Measurements from ENCODE around the gene BCDIN3D. TPM values are rescaled to one million over a fixed set of nuclear protein-coding genes. Genes with fewer than 3 reads are reported as not detected.
"Not testable (repeated sequence)": the region's sequence is repeated elsewhere in the genome, so short reads cannot be mapped to it uniquely, and the experiment has no call there.

BCDIN3D gene
- total RNA-seq, 3 donors from 2014 or later (not counting 1 experiment from before 2014, with no cell fraction given) = 4.0 to 6.0 (median 4.4) TPM

- Histone ChIP-seq H3K4me1 (ENCODE audit: control insufficient read depth, insufficient read depth, low read length) (no peaks in the 10 kb centered on the region), H3K4me3 (ENCODE audit: low read length) (no peak overlapping the region), H3K36me3 (ENCODE audit: control insufficient read depth, insufficient read depth, low read length) (no peaks in the 10 kb centered on the region), H3K9me3 (ENCODE audit: control insufficient read depth, insufficient read depth, low read length) (no peaks in the 10 kb centered on the region), H3K27ac (ENCODE audit: low read length) (no peak overlapping the region), H3K27me3 (ENCODE audit: control insufficient read depth, insufficient read depth, low read length) (no peaks in the 10 kb centered on the region)
- intact Hi-C loops (cut with micrococcal nuclease) = no loop called here
- Mint-ChIP-seq H3K9me3 (no peaks in the 10 kb centered on the region), H3K36me3 (no peaks in the 10 kb centered on the region), H3K4me3 (no peak overlapping the region), H3K27me3 (ENCODE audit: low read depth in 2 of 2) (peaks cover 0 to 4% of the 10 kb centered on the region in 2 donors), H3K4me1 (peaks cover 0 to 5% of the 10 kb centered on the region in 2 donors), H3K27ac (no peak overlapping the region)
- 88% methylated on average over 5 of the region's 5 CpGs for WGBS (ENCODE audit: insufficient coverage)
- TF ChIP-seq, protein P1, sequence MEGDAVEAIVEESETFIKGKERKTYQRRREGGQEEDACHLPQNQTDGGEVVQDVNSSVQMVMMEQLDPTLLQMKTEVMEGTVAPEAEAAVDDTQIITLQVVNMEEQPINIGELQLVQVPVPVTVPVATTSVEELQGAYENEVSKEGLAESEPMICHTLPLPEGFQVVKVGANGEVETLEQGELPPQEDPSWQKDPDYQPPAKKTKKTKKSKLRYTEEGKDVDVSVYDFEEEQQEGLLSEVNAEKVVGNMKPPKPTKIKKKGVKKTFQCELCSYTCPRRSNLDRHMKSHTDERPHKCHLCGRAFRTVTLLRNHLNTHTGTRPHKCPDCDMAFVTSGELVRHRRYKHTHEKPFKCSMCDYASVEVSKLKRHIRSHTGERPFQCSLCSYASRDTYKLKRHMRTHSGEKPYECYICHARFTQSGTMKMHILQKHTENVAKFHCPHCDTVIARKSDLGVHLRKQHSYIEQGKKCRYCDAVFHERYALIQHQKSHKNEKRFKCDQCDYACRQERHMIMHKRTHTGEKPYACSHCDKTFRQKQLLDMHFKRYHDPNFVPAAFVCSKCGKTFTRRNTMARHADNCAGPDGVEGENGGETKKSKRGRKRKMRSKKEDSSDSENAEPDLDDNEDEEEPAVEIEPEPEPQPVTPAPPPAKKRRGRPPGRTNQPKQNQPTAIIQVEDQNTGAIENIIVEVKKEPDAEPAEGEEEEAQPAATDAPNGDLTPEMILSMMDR (IDR thresholded peaks at IDR 0.05) = no peak
- ATAC-seq (no peak), DNase-seq (no peak)
Observed at GRCh38 chr12:49872381-49872780, 29.5 kb upstream of the BCDIN3D start.

GRCh38 chr12:49871811-49872251 is 28.9 kb upstream of the BCDIN3D start:
- H3K27me3 Mint-ChIP-seq (ENCODE audit: low read depth in 2 of 2); intact Hi-C loops (cut with micrococcal nuclease); H3K27me3 ChIP-seq (ENCODE audit: control insufficient read depth, insufficient read depth, low read length); H3K9me3 Mint-ChIP-seq; DNase-seq; ATAC-seq; H3K4me1 Mint-ChIP-seq; H3K36me3 Mint-ChIP-seq; H3K27ac ChIP-seq (ENCODE audit: low read length); H3K4me1 ChIP-seq (ENCODE audit: control insufficient read depth, insufficient read depth, low read length); H3K4me3 Mint-ChIP-seq; H3K4me3 ChIP-seq (ENCODE audit: low read length); H3K9me3 ChIP-seq (ENCODE audit: control insufficient read depth, insufficient read depth, low read length); H3K27ac Mint-ChIP-seq; H3K36me3 ChIP-seq (ENCODE audit: control insufficient read depth, insufficient read depth, low read length): not testable (repeated sequence)
- 95% methylated on average over 8 of the region's 8 CpGs for WGBS (ENCODE audit: insufficient coverage)

DNA sequence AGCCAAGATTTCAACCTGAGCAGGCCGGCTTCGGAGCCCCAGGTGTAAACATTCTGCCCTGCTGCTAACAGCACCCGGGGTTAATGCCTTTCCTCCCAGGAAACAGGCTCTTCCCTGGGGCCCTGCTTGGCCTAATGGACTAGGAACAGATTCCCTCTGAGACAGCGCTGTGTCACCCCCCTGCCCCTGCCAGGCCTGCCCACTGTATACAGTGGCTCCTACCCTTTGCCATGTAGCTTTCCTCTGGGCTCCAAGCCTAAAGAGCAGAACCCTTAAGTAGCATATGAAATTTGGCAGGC is 28.3 kb upstream of the BCDIN3D start:
- TF ChIP-seq, protein P1 (IDR thresholded peaks at IDR 0.05) = no peak
- no peak overlapping the region for H3K4me3 Mint-ChIP-seq
- peaks cover 0 to 5% of the 10 kb centered on the region in 2 donors for H3K4me1 Mint-ChIP-seq
- H3K36me3 ChIP-seq (ENCODE audit: control insufficient read depth, insufficient read depth, low read length) = no peaks in the 10 kb centered on the region
- no peaks in the 10 kb centered on the region for H3K36me3 Mint-ChIP-seq
- no peaks in the 10 kb centered on the region for H3K4me1 ChIP-seq (ENCODE audit: control insufficient read depth, insufficient read depth, low read length)
- no peak overlapping the region for H3K27ac Mint-ChIP-seq
- ATAC-seq (no peak), DNase-seq (no peak)
- intact Hi-C loops (cut with micrococcal nuclease) = no loop called here
- 93% methylated on average over 4 of the region's 4 CpGs for WGBS (ENCODE audit: insufficient coverage)
- no peak overlapping the region for H3K27ac ChIP-seq (ENCODE audit: low read length)
- no peaks in the 10 kb centered on the region for H3K27me3 ChIP-seq (ENCODE audit: control insufficient read depth, insufficient read depth, low read length)
- H3K4me3 ChIP-seq (ENCODE audit: low read length) = no peak overlapping the region
- H3K9me3 ChIP-seq (ENCODE audit: control insufficient read depth, insufficient read depth, low read length) = no peaks in the 10 kb centered on the region
- H3K9me3 Mint-ChIP-seq = no peaks in the 10 kb centered on the region
- peaks cover 0 to 4% of the 10 kb centered on the region in 2 donors for H3K27me3 Mint-ChIP-seq (ENCODE audit: low read depth in 2 of 2)

DNA sequence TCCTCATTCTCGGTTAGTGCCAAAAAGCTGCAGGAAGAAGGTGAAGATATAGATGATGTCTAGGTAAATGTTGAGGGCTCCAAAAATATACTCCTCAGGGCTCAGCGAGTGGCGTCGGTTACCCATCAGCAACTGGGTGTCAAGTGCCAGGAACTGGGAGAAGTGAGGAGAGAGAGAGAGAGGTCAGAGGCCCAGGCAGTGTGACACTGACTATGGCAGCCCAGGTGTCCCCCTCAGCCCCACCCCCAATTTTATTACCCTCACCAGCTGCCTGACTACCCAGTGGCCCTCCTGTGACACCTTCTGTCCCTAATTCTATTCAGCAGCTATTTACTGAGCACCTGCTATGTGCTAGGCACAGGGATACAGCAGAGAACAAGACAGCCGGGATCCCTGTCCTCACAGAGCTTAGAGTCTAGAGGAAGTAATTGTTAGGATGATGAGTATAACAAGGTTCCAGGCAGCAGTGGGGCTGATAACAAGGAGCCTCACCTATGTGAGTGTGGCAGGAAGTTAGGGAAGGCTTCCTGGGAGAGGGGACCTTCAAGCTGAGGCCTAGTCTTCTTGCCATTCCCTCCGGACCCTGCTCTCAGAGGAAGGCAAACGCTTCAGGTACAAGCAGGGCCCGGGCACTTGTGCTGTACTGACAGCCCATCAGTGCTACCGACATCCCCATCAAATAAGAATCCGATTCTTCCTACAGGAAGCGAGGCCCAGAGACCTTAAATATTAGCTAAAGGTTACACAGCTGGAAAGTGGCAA is 27.8 kb upstream of the BCDIN3D start:
- Mint-ChIP-seq H3K4me3 (no peak overlapping the region), H3K9me3 (no peaks in the 10 kb centered on the region), H3K27ac (no peak overlapping the region), H3K27me3 (ENCODE audit: low read depth in 2 of 2) (peaks cover 0 to 4% of the 10 kb centered on the region in 2 donors), H3K4me1 (peaks cover 0 to 5% of the 10 kb centered on the region in 2 donors), H3K36me3 (no peaks in the 10 kb centered on the region)
- Histone ChIP-seq H3K27ac (ENCODE audit: low read length) (no peak overlapping the region), H3K9me3 (ENCODE audit: control insufficient read depth, insufficient read depth, low read length) (no peaks in the 10 kb centered on the region), H3K27me3 (ENCODE audit: control insufficient read depth, insufficient read depth, low read length) (no peaks in the 10 kb centered on the region), H3K36me3 (ENCODE audit: control insufficient read depth, insufficient read depth, low read length) (no peaks in the 10 kb centered on the region), H3K4me1 (ENCODE audit: control insufficient read depth, insufficient read depth, low read length) (no peaks in the 10 kb centered on the region), H3K4me3 (ENCODE audit: low read length) (no peak overlapping the region)
- 94% methylated on average over 11 of the region's 11 CpGs for WGBS (ENCODE audit: insufficient coverage)
- no peak for ATAC-seq
- intact Hi-C loops (cut with micrococcal nuclease) = no loop called here
- TF ChIP-seq, protein P1 (IDR thresholded peaks at IDR 0.05) = no peak
- no peak for DNase-seq
